ENCODE data around the gene GAN. TPM values are rescaled to one million over a fixed set of nuclear protein-coding genes. Genes with fewer than 3 reads are reported as not detected.

Gene GAN
- total and polyA plus RNA-seq, 9 of the 15 experiments (the other 6 are each of a cell fraction or from before 2014, with no cell fraction given): 0.83 to 15.1 (median 5.2) TPM

- TF ChIP-seq, protein P1, sequence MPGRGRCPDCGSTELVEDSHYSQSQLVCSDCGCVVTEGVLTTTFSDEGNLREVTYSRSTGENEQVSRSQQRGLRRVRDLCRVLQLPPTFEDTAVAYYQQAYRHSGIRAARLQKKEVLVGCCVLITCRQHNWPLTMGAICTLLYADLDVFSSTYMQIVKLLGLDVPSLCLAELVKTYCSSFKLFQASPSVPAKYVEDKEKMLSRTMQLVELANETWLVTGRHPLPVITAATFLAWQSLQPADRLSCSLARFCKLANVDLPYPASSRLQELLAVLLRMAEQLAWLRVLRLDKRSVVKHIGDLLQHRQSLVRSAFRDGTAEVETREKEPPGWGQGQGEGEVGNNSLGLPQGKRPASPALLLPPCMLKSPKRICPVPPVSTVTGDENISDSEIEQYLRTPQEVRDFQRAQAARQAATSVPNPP (IDR thresholded peaks at IDR 0.05; ENCODE audit: borderline replicate concordance, insufficient read depth, insufficient read length): no peak
- TF ChIP-seq JUND (IDR thresholded peaks at IDR 0.05; ENCODE audit: borderline replicate concordance, low read depth, low read length) (peak; percentile 66; the same call in 1 of the 2 replicates), JUND (tag; IDR thresholded peaks at IDR 0.05; ENCODE audit: borderline replicate concordance, low read depth, low read length) (no peak), JUNB (CRISPR knock-in tag; conservative IDR thresholded peaks at IDR 0.05) (no peak), FOS (IDR thresholded peaks at IDR 0.05; ENCODE audit: extremely low read depth, insufficient read length) (no peak), MAFK (IDR thresholded peaks at IDR 0.05; ENCODE audit: low read length) (peak; percentile 75; the same call in 1 of the 2 replicates), TARDBP (IDR thresholded peaks at IDR 0.05) (no peak), NEUROD1 (IDR thresholded peaks at IDR 0.05; ENCODE audit: borderline replicate concordance, low read depth, low read length, partially characterized antibody) (no peak), PRPF4 (IDR thresholded peaks at IDR 0.05; ENCODE audit: insufficient read depth, low read depth, low read length, poor library complexity, severe bottlenecking) (no peak), BACH1 (tag; IDR thresholded peaks at IDR 0.05) (peak; percentile 71), EZH2 (IDR thresholded peaks at IDR 0.05; ENCODE audit: borderline replicate concordance, low read depth, low read length) (no peak), MAFG (tag; conservative IDR thresholded peaks at IDR 0.05) (peak; percentile 81), EP400 (IDR thresholded peaks at IDR 0.05) (no peak), MEIS2 (IDR thresholded peaks at IDR 0.05; ENCODE audit: partially characterized antibody) (no peak), ZNF512 (tag; IDR thresholded peaks at IDR 0.05) (no peak), KLF10 (CRISPR knock-in tag; IDR thresholded peaks at IDR 0.05) (no peak), PPARD (CRISPR knock-in tag; IDR thresholded peaks at IDR 0.05) (no peak)
- TF ChIP-seq, protein P2, sequence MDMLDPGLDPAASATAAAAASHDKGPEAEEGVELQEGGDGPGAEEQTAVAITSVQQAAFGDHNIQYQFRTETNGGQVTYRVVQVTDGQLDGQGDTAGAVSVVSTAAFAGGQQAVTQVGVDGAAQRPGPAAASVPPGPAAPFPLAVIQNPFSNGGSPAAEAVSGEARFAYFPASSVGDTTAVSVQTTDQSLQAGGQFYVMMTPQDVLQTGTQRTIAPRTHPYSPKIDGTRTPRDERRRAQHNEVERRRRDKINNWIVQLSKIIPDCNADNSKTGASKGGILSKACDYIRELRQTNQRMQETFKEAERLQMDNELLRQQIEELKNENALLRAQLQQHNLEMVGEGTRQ (CRISPR knock-in tag; IDR thresholded peaks at IDR 0.05): no peak
- TF ChIP-seq, protein P3, sequence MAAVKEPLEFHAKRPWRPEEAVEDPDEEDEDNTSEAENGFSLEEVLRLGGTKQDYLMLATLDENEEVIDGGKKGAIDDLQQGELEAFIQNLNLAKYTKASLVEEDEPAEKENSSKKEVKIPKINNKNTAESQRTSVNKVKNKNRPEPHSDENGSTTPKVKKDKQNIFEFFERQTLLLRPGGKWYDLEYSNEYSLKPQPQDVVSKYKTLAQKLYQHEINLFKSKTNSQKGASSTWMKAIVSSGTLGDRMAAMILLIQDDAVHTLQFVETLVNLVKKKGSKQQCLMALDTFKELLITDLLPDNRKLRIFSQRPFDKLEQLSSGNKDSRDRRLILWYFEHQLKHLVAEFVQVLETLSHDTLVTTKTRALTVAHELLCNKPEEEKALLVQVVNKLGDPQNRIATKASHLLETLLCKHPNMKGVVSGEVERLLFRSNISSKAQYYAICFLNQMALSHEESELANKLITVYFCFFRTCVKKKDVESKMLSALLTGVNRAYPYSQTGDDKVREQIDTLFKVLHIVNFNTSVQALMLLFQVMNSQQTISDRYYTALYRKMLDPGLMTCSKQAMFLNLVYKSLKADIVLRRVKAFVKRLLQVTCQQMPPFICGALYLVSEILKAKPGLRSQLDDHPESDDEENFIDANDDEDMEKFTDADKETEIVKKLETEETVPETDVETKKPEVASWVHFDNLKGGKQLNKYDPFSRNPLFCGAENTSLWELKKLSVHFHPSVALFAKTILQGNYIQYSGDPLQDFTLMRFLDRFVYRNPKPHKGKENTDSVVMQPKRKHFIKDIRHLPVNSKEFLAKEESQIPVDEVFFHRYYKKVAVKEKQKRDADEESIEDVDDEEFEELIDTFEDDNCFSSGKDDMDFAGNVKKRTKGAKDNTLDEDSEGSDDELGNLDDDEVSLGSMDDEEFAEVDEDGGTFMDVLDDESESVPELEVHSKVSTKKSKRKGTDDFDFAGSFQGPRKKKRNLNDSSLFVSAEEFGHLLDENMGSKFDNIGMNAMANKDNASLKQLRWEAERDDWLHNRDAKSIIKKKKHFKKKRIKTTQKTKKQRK (IDR thresholded peaks at IDR 0.05; ENCODE audit: borderline replicate concordance, low read depth, low read length): no peak
- TF ChIP-seq, protein P4, sequence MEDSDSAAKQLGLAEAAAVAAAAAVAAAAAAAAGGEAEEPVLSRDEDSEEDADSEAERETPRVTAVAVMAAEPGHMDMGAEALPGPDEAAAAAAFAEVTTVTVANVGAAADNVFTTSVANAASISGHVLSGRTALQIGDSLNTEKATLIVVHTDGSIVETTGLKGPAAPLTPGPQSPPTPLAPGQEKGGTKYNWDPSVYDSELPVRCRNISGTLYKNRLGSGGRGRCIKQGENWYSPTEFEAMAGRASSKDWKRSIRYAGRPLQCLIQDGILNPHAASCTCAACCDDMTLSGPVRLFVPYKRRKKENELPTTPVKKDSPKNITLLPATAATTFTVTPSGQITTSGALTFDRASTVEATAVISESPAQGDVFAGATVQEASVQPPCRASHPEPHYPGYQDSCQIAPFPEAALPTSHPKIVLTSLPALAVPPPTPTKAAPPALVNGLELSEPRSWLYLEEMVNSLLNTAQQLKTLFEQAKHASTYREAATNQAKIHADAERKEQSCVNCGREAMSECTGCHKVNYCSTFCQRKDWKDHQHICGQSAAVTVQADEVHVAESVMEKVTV (CRISPR knock-in tag; IDR thresholded peaks at IDR 0.05): no peak
These were observed 4.6 kb downstream of the GAN start (continued) for GRCh38 chr16:81319221-81319912.
